Keratinocyte (primary cell): ENCODE data around the gene MFF. TPM values are rescaled to one million over a fixed set of nuclear protein-coding genes. Genes with fewer than 3 reads are reported as not detected.

Source experiments
- DNase-seq: peaks from one replicate; pipeline ENCODE4 v3.0.0-alpha.2; 2011; ENCODE audit warnings: low read depth, missing footprints, low spot score
- FAIRE-seq: peaks from 2 replicates; lab custom pipeline; 2011; peaks lifted over from hg19 to GRCh38; lab: Jason Lieb, UNC
- H2AFZ ChIP-seq: 2 replicates; pipeline ENCODE4 v1.6.0; 2012; ENCODE audit warnings: low read length, control low read depth, inconsistent platforms; ENCODE audit not compliant: control insufficient read depth
- H3K27ac ChIP-seq: 2 replicates; pipeline ENCODE4 v1.5.1; 2011; ENCODE audit warnings: low read length; ENCODE audit not compliant: control insufficient read depth, insufficient read depth
- H3K27me3 ChIP-seq: 3 replicates; pipeline ENCODE4 v1.6.0; 2011; ENCODE audit warnings: low read length; ENCODE audit not compliant: control insufficient read depth, insufficient read depth; ENCODE audit errors: extremely low read depth
- H3K36me3 ChIP-seq, 2 experiments: 2 replicates in 1 of 2; 3 replicates in 1 of 2; pipeline ENCODE4 v1.5.1; 2011; ENCODE audit warnings: low read length in 2 of 2, mild to moderate bottlenecking in 1 of 2; ENCODE audit not compliant: control insufficient read depth in 2 of 2, insufficient read depth in 2 of 2; ENCODE audit errors: extremely low read depth in 1 of 2
- H3K4me1 ChIP-seq: 3 replicates; pipeline ENCODE4 v1.5.1; 2011; ENCODE audit warnings: low read length; ENCODE audit not compliant: control insufficient read depth, insufficient read depth; ENCODE audit errors: extremely low read depth
- H3K4me2 ChIP-seq: 3 replicates; pipeline ENCODE4 v1.6.0; 2011; ENCODE audit warnings: low read depth, low read length; ENCODE audit not compliant: control insufficient read depth, insufficient read depth; ENCODE audit errors: extremely low read depth
- H3K4me3 ChIP-seq, 3 experiments: fragments of 200-600 bp in 1 of 3; sonication (generic) in 1 of 3; 2 replicates in 2 of 3; 3 replicates in 1 of 3; pipeline ENCODE4 v1.5.1; 2011 to 2016; ENCODE audit warnings: low read length in 3 of 3, mild to moderate bottlenecking in 3 of 3, control low read depth in 2 of 3, inconsistent platforms in 1 of 3, low read depth in 1 of 3, mixed read lengths in 1 of 3, mixed run types in 1 of 3, moderate library complexity in 1 of 3; ENCODE audit not compliant: control insufficient read depth in 2 of 3, insufficient read depth in 2 of 3; ENCODE audit errors: extremely low read depth in 1 of 3
- H3K79me2 ChIP-seq: 2 replicates; pipeline ENCODE4 v1.6.0; 2012; ENCODE audit warnings: low read length; ENCODE audit not compliant: control insufficient read depth, insufficient read depth
- H3K9ac ChIP-seq: 3 replicates; pipeline ENCODE4 v1.6.0; 2011; ENCODE audit warnings: low read length; ENCODE audit not compliant: control insufficient read depth, insufficient read depth; ENCODE audit errors: extremely low read depth
- H3K9me1 ChIP-seq: 3 replicates; pipeline ENCODE4 v1.6.0; 2011; ENCODE audit warnings: low read length; ENCODE audit not compliant: control insufficient read depth, insufficient read depth; ENCODE audit errors: extremely low read depth
- H3K9me3 ChIP-seq: 2 replicates; pipeline ENCODE4 v1.5.1; 2012; ENCODE audit warnings: low read depth, low read length; ENCODE audit not compliant: control insufficient read depth
- H4K20me1 ChIP-seq: 3 replicates; pipeline ENCODE4 v1.6.0; 2011; ENCODE audit warnings: low read length; ENCODE audit not compliant: control insufficient read depth, insufficient read depth; ENCODE audit errors: extremely low read depth
- CTCF ChIP-seq, 3 experiments: IDR thresholded peaks in 1 of 3; conservative IDR thresholded peaks in 1 of 3; optimal IDR thresholded peaks in 1 of 3; 2 replicates in 2 of 3; 3 replicates in 1 of 3; pipeline versions ENCODE3 to v1.5.1; 2011; ENCODE audit warnings: low read length in 3 of 3, mild to moderate bottlenecking in 3 of 3, moderate library complexity in 2 of 3, control low read depth in 1 of 3, inconsistent platforms in 1 of 3; ENCODE audit not compliant: insufficient read depth in 2 of 3; ENCODE audit errors: extremely low read depth in 1 of 3
- EZH2 ChIP-seq: IDR thresholded peaks from one replicate; pipeline ENCODE4 v1.6.1; 2012; ENCODE audit warnings: inconsistent platforms, mild to moderate bottlenecking, low read length, moderate library complexity
- dilution Hi-C: fragments of 300-500 bp; cut with MboI; formaldehyde crosslinking; loops from one replicate; pipeline ENCODE4 v1.7.0; 2020; ENCODE audit warnings: low sequenced_read_pairs; ENCODE audit not compliant: extremely low pct_ligation_motif_present
- polyA plus RNA-seq, 5 experiments: library from polyadenylated mRNA; depleted of rRNA in 3 of 5; stranded (reverse) in 3 of 5; stranded (forward) in 1 of 5; unstranded in 1 of 5; fragments of >200 nt; gene quantifications; 1 replicate in 1 of 5; 2 replicates in 3 of 5; 3 replicates in 1 of 5; pipeline versions ENCODE4 v1.2.1 to v1.2.3, GENCODE V29; 2011 to 2012; ENCODE audit warnings: missing spikeins in 2 of 5, low read depth in 1 of 5, low replicate concordance in 1 of 5

MFF gene
- polyA plus RNA-seq, 1 donor (not counting 4 experiments of a cell fraction or from before 2014, with no cell fraction given) = 72.5 TPM

- H3K4me1 ChIP-seq = peaks cover 4% of the 10 kb centered on the region
- FAIRE-seq = no peak
Observed at GRCh38 chr2:227389231-227389630, 64.2 kb downstream of the MFF start.

GRCh38 chr2:227389661-227390060 is 64.6 kb downstream of the MFF start:
- Histone ChIP-seq H3K27ac (no peak overlapping the region), H2AFZ (no peak overlapping the region), H3K79me2 (no peaks in the 10 kb centered on the region), H3K4me1 (peaks cover 4% of the 10 kb centered on the region), H3K9me1 (no peaks in the 10 kb centered on the region), H3K9ac (no peak overlapping the region), H3K9me3 (no peaks in the 10 kb centered on the region), H3K4me3 (no peak overlapping the region), H3K27me3 (no peaks in the 10 kb centered on the region), H3K4me2 (no peak overlapping the region), H3K36me3 (no peaks in the 10 kb centered on the region), H4K20me1 (no peaks in the 10 kb centered on the region)
- DNase-seq (no peak), FAIRE-seq (no peak)
- dilution Hi-C loops = no loop called here
- TF ChIP-seq EZH2 (no peak), CTCF (optimal IDR thresholded peaks at IDR 0.05 in 1 of 3, IDR thresholded peaks at IDR 0.05 in 1 of 3, conservative IDR thresholded peaks at IDR 0.05 in 1 of 3; ENCODE audit: extremely low read depth in 1 of 3, insufficient read depth in 2 of 3, low read length in 3 of 3) (no peak)

More at GRCh38 chr2:227389231-227389630, 64.2 kb downstream of the MFF start:
- Histone ChIP-seq H3K79me2 (no peaks in the 10 kb centered on the region), H3K4me3 (no peak overlapping the region), H3K9ac (no peak overlapping the region), H3K9me3 (no peaks in the 10 kb centered on the region), H3K27ac (no peak overlapping the region), H3K4me2 (no peak overlapping the region), H2AFZ (no peak overlapping the region), H3K9me1 (no peaks in the 10 kb centered on the region), H3K36me3 (no peaks in the 10 kb centered on the region), H3K27me3 (no peaks in the 10 kb centered on the region), H4K20me1 (no peaks in the 10 kb centered on the region)
- dilution Hi-C loops = no loop called here
- no peak for TF ChIP-seq EZH2
- no peak for TF ChIP-seq CTCF (optimal IDR thresholded peaks at IDR 0.05 in 1 of 3, IDR thresholded peaks at IDR 0.05 in 1 of 3, conservative IDR thresholded peaks at IDR 0.05 in 1 of 3; ENCODE audit: extremely low read depth in 1 of 3, insufficient read depth in 2 of 3, low read length in 3 of 3)
- no peak for DNase-seq
